Activated T-cell treated with anti-CD3 and anti-CD28 coated beads for 24 hours (primary cell): ENCODE results near the gene UBA52.
A peak's percentile ranks its signal among the peaks of the same experiment; 100 is the strongest.
"Not testable (repeated sequence)": the region's sequence is repeated elsewhere in the genome, so short reads cannot be mapped to it uniquely, and the experiment has no call there.

Source experiments
- DNase-seq: peaks from one replicate; pipeline ENCODE4 v3.0.0-alpha.2; 2020; ENCODE audit warnings: low read depth

Gene UBA52

DNA sequence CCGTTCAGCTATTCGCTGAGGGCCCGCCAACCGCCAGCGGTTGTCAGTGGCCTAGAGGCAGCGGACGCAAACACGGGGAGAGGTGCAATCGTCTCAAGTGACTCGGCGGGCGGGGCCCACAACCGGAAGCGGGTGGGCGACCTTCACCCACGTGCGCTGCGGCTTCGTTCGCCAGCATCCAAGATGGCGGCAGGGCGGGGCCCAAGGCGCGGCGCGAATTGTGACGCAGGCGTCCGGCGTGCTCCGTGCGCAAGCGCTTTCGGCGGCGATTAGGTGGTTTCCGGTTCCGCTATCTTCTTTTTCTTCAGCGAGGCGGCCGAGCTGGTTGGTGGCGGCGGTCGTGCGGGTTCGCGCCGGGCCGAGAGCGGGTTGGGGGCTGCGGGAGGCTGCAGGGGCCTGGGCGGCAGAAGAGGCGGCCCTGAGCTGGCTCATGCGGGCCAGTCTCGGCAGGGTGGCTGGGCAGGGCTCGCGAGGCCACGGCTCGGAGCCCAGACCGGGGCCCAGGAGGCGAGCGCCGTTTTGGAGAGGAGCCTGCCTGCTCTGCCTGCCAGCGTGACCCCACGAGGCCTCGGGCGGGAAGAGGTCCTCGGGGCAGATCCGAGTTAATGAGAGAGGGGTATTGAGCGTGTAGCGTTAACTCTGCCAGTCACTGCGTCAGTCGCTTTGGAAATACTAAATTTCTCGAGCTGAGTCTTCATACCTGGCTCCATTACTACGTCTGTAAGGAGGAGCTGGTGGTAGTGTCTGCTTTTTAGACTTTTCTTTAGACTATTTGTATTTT is at the start of gene UBA52:
UBA52 (plus strand) TSS at position 294 of the 781 bp plus-strand sequence. CDS start 1,444 bp downstream, outside the sequence.
- DNase-seq, result peak; percentile 99

DNA sequence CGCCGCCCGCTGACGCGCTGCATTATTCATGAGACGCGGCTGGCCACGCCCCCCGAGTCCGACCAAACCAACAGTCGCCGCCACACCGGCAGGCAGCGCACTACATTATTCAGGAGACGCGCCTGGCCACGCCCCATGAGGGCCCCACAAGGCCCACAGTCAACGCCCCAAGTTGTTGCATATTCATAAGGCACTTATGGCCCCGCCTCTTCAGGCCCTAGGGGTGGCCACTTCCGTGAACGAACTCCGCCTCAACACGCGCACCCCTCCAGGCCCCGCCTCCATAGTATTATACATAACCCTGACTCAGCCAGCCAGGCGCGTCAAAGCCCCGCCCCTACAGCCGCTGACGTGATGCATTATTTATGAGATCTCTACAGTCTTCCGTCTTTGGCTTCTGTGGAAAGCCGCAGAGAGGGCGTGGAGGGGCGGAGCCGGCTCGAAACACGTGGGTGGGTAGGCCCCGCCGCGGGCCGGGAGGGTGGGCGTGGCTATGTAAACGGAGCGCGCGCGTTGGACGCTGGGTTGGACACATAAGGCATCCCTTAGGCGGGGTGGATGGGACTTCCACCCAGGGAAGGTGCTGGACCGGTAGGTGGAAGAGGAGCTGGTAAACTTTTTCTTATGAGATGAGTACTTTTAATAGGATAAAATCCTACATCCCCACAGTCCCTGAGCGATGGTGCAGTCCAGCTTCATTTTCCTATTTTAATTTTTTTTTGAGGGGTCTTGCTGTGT is 49.4 kb upstream of the UBA52 start:
- DNase-seq, result peak; percentile 100

DNA sequence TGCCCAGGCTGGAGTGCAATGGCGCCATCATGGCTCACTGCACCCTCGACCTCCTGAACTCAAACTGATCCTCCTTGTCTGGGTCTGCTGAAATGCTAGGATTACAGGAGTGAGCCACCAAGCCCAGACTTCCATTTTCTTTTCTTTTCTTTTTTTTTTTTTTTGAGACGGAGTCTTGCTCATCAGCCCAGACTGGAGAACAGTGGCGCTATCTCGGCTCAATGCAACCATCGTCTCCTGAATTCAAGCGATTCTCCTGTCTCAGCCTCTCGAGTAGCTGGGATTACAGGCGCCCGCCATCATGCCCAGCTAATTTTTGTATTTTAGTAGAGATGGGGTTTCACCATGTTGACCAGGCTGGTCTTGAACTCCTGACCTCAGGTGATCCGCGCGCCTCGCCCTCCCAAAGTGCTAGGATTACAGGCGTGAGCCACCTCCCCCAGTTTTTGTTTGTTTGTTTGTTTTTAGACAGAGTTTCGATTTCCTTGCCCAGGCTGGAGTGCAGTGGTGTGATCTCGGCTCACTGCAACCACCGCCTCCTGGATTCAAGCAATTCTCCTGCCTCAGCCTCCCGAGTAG is 48.7 kb upstream of the UBA52 start:
- DNase-seq, result not testable (repeated sequence)

DNA sequence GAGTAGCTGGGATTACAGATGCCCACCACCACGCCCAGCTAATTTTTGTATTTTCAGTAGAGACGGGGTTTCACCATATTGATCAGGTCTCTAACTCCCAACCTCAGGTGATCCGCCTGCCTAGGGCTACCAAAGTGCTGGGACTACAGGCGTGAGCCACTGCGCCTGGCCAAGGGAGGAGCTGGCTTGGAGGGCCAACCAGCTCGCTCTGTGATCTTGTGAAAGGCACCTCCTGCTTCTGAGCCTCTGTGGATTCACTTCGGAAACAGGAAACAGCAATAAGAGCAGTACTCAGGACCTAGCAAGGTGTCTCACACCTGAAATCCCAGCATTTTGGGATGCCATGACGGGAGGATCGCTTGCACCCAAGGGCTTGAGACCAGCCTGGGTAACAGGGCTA is 47.8 kb upstream of the UBA52 start:
- no peak for DNase-seq

DNA sequence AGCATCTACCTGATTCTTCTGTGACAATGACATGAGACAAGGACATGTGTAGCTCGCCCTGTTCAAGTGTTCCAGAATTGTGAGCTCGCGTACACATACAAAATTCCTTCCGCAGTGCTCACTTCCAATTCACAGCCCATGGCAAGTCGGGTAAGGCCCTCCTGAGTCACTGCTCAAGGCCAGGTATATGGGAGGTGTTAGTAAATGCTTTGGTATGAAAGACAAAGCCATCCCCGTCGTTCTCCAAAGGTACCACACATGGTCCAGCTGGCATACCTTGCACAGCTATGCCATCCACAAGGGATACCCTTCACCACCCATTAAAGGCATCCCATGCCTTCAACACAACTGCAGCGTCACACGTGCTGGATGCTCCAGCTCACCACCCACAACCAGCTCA is 45.3 kb upstream of the UBA52 start:
- DNase-seq, result no peak

DNA sequence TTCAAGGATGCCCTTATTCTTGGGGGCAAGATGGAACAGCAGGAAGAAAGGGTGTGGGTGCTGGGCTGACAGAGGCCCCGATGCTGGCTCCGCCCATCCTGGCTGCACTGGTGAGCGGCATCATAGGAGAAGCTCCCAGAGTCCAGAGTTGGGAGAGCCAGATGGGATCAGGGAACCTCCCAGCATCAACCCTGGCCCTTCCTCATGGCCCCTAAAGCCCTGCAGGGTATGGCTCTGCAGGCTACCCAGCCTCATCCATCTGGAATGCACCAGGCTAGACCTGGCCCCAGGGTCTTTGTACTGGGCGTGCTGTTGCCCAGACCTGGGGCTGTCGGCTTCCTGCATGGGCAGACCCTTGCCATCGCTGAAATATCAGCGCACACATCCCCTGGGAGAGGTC is 41.9 kb upstream of the UBA52 start:
- no peak for DNase-seq

DNA sequence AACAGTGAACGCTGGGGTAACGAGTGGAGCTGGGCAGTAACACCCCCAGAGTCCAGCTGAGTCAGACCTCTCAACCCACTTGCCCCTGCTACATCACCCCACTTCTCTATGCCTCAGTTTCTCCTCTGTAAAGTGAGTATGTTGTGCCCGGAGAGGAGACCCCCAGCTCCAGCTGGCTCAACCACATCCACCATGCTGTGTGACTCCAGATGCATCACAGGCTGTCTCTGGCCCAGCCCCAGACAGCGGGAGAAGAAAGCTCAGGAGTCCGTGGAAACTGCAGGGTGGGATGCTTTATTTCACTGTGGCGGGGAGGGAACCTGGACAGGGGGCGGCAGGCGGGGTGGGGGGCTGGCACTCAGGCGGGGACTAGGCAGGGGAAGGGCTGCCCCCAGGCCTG is 40.2 kb upstream of the UBA52 start:
- DNase-seq, result no peak

DNA sequence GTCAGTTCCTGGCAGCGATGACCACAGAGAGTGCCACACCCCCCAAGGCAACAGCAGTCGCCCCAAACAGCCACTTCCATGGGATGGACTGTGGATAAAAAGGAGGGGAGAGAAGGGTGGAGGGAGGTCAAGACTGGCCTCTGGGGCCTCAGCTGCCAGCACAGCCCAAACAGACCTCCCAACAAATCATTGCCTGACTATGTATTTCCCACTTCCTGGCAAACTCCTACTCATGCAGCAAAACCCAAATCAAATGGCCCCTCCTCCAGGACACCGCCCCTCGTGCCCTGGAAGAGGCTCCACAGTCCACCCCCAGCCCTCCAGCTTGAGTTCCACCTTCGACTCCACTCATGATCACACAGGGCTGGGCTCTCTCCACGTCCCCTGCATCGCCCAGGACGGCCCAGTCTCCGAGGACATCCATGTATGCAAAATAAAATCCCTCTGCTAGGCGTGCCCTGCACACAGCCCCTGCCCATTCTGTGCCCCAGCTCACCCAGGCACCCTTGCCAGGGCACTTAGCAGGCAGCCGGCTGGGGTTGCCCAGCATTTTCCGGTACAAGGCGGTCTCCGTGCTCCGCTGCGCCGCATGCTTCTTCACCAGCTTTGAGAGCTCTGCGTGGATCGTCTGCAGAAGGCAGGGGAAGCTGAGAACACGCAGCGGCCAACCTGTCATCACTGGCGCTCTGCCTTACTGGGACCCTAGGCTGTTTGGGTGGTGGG is 39.3 kb upstream of the UBA52 start:
- DNase-seq, result no peak

DNA sequence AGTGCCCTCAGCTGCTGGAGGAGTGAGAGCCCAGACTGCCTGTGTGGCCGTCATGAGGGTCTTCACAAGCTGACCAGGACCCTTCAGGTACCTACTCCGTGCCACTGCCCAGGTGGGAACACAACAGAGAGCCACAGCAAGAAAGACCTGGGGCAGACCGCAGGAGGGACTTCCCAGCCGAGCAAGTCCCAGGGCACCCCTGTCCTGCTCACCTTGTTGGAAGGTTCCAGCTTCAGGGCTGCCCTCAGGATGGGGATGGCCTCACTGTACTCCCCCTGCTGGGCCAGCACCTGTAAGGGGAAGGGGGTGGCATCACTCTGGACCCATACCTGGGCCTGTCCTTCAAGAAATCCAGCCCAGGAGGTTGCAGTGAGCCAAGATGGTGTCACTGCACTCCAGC is 38.6 kb upstream of the UBA52 start:
- no peak for DNase-seq

DNA sequence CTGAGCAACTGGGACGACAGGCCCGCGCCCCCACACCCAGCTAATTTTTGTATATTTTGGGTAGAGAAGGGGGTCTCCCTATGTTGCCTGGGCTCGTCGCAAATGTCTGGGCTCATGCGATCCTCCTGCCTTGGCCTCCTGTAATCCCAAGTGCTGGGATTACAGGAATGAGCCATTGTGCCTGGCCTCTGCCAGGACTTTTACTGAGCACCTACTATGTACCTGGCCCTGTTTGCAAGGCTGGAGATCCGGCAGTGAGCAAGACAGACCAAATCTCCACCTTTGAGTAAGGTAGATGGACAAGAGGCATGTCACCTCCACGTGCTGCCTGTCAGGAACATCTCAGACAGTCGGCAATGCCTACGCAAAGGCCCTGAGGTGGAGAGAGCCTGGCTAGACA is 35.2 kb upstream of the UBA52 start:
- no peak for DNase-seq

DNA sequence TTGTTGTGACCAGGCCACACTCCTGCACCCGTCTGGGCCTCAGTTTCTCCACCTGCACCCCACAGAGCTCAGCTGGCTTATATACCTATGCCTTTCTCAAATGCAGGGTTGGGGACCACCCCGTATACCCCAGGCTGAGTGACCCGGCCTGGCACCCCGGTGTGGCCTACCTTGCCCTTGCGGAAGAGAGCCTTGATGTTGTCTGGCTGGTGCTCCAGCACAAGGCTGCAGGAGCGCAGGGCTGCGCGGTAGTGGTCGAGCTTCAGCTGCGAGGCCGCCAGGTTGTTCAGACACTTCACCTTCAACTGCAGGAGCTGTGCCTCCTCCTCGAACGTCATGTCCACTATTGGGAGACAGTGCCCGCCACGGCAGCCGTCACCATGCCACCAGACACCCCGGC is 34.2 kb upstream of the UBA52 start:
- DNase-seq, result no peak

DNA sequence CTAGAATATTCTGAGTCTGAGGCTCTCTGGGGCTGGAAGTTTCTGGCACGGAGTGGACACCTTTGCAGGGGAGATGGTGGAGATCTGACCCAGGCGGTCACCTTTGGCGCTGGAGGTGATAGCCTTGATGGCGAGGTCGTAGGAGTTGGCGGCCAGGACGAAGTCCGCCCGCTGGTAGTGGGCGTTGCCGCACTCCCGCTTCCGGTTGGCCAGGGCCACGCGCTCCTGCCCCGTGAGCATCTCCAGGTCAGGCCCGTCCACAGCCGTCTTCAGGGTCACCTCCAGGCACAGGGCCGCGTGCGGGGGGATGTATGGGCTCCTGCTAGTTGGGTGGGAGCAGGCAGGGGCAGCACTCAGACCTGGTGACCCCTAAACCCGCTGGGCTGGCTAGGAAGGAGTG is 33.5 kb upstream of the UBA52 start:
- DNase-seq, result no peak

DNA sequence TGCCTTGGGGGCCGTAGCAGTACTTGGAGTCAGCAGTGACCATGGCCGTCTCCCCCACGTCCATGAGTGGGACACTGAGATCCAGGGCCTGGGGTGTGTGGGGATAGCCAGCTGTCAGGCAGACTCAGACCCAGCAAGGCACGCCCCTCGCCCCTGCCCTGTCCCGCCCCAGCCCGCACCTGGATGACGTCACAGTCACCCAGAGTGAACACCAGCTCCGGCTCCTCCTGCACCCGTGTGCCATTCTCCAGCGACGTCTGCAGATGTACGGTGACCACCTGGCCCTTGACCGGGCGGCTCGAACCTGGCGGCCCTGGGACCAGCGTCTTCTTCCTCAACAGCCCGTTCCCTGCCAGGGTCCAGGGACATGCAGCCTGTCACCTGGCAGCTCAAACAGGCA is 32.3 kb upstream of the UBA52 start:
- DNase-seq, result no peak

DNA sequence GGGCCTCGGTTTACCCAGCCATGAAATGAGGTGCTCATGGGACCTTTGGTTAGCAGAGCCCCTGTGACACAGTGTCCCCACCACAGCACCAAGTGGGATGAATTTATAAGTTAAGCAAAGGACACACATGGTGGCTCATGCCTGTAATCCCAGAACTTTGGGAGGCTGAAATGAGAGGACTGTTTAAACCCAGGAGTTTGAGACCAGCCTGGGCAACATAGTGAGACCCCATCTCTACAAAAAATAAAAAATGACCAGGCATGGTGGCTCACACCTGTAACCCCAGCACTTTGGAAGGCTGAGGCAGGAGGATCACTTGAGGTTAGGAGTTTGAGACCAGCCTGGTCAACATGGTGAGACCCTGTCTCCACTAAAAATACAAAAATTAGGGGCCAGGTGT is 31.5 kb upstream of the UBA52 start:
- not testable (repeated sequence) for DNase-seq

DNA sequence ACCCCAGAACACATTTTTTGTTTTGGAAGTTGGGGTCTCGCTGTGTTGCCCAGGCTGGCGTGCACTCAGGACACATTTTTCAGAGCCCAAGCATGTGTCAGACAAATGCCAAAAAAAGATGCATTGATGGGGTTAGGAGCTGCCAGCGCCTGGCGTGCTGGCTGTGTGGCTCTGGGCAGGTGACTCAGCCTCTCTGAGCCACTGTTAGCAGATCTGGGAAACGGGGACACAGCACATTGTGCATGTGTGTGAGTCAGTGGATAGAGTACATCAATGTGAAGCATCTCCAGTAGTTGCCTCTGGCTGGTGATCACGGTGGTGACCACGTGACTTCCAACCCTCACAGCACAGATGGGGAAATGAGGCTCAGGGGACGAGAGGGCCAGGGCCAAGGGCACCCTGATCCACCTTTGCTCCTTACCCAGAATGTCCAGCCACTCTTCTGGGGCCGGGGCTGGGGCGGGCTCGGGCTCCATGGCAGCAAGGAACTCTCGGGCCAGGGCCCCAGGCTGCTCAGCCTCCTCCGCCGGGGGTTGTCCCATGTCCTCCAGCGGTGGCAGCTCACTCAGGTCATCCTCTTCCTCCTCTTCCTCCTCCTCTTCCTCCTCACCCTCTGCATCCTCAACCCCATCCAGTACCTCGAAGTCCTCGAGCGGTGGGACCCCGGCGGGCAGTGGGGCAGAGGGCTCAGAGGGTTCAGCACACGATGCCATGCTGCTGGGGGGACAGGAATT is 30.2 kb upstream of the UBA52 start:
- no peak for DNase-seq

DNA sequence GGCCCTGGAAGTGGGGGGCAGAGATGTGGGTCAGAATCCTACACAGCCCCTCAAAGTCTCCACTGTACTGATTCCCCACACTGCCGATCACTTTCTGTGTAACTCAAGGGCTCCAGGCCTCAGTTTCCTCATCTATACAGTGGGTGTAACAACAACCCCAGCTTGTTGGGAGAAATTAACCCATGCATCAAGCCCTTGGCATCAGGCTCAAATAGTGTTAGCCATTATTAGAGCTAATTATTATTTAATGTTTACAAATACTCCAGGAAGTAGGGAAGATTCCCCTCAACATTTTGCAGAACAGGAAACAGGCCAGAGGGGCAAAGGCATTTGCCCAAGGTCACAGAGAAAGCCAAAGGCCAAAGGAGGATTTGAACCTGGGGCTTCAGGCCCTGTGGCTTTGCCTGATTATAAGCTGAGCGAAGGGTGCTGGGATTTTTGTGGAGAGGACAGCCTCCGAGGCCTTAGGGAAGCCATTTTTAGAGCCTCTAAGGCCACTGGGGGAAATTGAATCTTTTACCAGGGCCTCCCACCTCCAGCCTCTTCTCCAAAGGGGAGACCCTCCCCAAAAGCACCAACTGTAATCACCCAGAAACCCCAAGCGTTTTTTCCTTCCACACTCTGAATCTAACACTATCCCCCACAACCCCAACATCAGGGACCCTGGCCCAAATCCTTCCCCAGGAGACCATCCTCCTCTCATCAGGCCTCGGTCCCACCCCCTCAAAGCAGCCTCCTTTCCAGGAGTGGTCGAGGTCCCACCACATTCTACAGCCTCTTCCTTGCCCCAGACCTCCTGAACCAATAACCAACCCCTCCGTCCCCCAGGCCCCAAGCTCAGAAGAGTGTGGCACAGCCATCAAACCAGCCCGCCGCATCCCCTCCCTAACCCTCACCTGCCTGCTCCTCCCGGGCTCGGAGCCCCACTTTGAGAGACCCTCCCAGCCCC is 29.4 kb upstream of the UBA52 start:
- no peak for DNase-seq

DNA sequence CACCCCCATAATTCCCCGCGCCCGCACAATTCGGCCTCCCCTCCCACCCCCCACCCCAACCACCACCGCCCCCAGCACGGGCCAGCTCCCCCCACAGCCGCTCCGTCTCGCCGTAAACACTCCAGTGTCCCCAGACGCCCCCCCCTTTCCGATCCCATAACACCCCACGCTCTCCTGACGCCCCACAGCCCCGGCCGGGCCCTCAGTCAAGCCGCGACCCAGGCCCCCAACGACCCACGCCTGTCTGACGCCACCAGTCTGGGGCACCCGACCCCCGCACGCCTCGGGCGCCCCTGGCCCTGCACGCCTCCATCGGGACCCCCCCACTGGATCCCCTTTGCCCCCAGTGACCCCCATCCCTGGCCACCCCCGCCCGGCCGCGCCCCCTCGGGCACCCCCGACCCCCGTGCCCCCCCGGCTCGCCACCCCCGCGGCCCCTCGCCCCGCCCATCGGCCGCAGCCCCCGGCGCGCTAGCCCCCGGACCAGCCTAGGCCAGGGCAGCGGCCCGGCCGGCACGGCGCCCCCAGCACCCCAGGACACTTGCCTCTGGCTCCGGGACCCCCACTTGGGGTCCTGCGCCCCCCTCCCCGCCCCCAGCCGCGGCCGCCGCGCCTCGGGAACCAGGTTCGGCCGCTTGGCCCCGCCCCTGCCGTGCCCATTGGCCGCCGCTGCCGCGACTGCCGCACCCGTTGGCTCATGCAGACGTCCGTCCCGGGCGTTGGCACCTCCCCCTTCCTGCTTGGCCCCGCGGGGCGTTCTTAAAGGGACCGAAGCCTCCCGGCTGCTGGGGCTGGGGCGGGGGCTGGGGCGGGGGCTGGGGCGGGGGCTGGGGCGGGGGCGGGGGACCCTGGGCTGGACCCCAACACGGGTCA is 28.5 kb upstream of the UBA52 start, which contains the start of gene FKBP8:
FKBP8 (minus strand) TSS at position 633 of the 873 bp plus-strand sequence. CDS start 1,603 bp downstream, outside the sequence.
- peak; percentile 92 for DNase-seq

DNA sequence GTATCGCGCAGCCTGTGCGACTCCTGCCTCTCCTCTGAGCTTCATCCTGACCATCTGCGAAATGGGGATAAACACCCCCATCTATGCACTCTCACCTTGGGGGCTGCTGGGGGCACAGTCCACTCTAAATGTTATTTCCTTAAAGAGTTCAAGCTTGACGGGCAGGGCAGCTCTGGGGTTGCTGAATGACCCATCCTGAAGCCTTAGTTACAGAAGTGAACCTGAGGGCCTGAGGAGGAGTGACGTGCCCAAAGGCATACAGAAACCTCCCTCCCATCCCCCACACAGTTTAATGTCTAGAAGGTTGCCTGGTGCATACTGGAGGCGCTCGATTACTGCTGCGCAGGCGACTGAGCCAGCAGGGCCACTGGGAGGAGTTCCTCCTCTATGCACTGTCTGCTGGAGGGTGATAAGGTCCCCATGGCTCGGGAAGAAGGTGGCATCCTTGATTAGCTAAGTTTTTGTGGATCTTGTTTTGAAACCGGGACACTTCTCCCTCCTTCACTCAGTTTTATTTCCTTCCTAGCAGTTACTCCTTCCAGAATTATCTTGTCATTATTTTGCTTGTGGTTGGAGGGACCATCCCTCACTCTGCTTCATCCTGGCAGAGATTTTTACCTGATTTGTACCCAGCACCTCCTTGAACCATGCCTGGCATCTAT is 27.7 kb upstream of the UBA52 start:
- DNase-seq, result peak; percentile 71

DNA sequence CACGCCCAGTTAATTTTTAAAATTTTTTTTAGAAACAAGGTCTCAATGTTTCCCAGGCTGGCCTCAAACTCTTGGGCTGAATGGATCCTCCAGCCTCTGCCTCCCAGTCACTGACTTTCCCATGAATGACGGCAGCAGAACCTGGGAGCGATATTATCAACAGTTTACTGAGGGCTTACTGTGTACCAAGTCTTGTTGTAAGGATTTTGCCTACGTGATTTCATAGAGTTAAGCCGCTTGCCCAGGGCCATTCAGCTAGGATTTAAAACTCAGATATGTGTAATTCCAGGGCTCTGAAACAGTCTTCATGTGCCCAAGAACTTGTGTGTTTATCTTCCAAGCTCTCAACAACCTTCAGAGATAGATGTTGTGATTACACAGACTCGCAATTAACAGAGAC is 20.0 kb upstream of the UBA52 start:
- no peak for DNase-seq
